ENCODE measurements around the gene NKD2.
"Not testable (repeated sequence)": the region's sequence is repeated elsewhere in the genome, so short reads cannot be mapped to it uniquely, and the experiment has no call there.

The NKD2 gene, protein sequence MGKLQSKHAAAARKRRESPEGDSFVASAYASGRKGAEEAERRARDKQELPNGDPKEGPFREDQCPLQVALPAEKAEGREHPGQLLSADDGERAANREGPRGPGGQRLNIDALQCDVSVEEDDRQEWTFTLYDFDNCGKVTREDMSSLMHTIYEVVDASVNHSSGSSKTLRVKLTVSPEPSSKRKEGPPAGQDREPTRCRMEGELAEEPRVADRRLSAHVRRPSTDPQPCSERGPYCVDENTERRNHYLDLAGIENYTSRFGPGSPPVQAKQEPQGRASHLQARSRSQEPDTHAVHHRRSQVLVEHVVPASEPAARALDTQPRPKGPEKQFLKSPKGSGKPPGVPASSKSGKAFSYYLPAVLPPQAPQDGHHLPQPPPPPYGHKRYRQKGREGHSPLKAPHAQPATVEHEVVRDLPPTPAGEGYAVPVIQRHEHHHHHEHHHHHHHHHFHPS

DNA sequence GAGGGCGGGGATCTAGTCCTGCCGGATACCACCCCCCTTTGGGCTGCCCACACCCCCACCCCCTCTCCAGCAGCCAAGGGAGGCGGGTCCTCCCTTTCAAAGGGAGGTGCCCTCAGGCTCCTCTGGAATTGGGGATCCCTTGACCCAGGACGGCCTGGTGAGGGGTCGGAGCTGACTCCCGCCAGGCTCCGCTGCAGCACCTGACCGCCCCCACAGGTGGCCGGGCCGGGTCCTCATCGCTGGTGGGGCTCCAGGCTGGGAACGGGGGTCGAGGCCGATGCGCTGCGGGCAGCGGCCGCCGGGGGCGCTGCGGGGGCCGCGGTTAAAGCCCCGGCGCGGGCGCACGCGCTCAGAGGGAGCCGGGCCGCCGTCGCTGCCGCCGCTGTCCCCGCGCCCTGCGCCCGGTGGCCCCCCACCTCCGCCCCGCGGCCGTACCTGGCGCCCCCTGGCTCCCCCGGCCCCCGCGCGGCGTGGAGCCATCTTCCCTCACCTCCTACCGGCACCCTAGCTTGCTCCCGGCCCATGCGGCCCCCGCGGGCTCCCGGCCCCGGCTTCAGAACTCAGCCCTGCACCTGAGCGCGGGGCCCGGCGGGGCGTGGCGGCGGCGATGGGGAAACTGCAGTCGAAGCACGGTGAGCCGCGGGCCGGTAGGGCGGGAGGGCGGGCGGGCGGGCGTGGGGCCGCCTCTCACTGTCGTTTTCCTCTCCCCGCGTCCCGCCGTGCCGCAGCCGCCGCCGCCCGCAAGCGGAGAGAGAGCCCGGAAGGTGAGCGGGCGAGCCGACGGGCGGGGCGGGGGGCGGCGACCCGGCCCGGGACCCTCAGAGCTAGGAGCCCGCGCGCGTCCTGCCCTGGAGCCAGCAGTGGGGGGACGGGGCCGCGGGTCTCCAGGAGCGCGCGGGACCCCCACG, at the start of gene NKD2:
NKD2 (plus strand) TSS at position 352 of the 908 bp plus-strand sequence; CDS start at position 608, 256 bp downstream.
- peak in 1 of 3 experiments; percentile 43 for DNase-seq (ENCODE audit: low read depth in 3 of 3)

DNA sequence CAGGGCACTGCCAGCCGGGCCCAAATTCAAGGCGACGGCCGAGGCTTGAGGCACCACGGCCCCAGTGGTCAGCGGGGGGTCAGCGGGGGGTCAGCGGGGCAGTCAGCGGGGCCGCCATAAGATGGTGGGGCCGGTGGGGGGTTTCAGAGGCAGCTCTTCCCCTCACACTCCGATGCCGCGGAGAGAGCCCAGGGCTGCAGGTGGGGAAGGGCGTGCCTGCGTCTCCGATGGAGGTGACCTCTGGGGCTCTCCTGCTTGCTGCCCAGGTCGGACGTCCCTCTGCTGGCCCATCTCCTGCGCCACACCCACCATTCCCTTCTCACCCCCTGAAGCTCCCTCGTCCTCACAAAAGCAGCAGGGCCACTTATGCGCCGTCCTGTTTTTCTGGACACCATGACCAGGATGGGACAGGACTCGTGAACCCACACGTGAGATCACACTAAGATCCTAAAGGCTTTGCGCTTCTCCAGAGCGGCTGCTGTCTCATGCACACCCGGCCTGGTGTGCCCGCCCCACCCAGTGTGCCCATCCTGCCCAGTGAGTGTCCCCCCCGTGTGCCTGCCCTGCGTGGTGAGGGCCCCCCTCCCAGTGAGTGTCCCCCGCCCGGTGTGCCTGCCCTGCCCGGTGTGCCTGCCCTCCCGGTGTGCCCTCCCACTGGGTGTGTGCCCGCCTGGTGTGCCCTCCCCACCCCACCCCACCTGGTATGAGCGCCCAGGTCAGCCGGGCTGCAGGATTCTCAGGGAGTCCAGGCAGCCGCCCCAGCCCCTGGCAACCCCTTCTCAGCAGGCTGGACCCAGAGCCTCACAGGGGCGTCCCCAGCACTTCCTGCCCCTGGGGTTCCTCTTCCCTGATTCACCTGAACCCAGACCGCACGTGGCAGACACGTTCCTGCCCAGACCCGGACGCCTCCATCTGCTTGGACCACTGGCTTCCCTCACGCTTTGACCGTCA, 48.7 kb upstream of the NKD2 start:
- DNase-seq (ENCODE audit: low read depth in 3 of 3): no peak

DNA sequence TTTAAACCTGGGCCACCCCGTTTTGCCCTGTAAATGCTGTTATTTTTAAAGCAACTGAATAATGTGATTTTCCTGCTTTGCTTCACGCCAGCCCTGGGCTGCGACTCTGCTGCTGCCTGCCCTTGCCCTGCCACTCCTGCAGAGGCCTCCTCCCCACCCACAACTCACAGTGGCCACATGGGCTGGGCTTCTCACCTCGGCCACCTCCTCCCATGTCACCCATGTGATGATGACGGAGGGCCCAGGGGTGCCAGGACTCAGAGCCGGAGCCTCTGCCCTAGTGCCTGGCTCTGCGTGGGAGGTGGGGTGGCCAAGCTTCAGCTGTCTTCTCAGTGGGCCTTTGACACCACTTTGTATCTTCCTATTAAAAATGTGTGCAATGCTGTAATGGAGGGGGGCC, 48.1 kb upstream of the NKD2 start:
- DNase-seq (ENCODE audit: low read depth in 3 of 3): no peak

DNA sequence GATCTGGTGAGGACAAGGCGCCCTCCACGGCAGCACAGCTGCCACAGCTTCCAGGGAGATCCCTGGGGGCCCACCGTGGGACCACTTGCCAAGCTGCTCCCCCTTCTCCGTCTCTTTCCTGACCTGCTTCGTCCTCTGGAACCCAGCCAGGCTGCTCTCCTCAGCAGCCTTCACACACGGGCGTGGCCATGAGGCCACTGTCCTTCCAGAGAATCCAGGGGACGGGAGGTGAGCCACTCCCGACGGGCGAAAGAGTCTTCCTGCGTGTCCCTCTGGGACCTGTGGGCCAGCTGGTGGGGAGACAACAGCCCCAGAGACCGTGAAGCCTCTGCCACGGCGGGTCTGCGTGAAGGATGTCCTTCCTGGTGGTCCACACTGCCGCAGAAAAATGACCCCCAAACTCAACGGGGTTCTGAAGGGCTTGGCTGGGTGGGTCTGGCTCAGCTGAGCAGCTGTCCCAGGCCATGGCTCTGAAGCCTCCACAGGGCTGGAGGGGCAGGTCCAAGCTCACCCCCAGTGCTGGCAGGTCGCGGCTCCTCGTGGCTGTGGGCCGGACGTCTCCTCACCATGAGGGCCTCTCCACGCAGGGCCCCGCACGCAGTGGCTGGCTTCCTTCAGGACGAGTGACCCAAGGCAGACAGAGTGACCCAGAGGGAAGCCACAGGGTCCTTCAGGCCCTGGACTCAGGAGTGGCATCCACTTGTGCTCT, 47.4 kb upstream of the NKD2 start:
- no peak for DNase-seq (ENCODE audit: low read depth in 3 of 3)

DNA sequence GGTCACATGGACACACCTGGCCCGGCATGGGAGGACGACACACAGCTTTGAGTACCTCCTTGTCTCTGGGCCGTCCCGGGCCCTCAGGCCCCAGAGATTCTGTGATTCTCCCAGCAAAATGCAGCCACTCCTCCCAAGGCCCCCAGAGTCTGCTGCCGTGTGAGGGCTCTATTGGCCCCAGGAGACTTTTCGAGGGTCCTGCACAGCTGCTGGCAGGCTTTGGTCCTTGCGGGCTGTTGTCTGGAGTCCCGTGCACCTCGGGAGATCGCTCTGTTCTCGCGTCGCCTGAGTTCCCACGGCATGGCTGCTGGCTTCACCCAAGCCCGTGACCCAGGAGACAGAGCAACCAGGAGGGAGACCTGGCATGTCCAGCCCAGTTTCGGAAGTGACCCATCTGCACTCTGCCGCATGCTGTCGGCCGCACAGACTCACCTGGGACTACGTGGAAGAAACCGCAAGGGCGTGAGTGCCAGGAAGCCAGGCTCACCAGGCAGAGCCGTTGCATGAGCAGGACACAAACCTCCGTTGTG, 46.8 kb upstream of the NKD2 start:
- DNase-seq (ENCODE audit: low read depth in 3 of 3): no peak

DNA sequence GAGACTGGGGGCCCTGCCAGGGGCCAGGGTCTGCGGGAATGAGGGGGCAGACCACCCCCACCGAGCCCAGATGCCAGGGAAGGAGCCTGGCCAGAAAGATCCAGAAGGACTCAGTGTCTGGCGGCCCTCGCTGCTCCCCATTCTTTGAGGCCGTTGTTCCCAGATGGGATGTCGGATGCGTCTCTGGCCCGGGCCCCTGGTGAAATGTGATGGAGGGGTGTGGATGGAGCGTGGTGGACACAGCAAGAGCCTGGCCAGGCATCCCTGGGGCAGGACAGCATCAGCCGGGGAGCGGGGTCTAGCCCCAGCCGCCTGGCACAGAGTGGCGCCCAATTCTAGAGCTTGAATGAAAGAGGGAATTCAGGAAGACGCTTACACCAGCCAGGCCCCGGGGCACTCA, 46.2 kb upstream of the NKD2 start:
- DNase-seq (ENCODE audit: low read depth in 3 of 3): no peak

DNA sequence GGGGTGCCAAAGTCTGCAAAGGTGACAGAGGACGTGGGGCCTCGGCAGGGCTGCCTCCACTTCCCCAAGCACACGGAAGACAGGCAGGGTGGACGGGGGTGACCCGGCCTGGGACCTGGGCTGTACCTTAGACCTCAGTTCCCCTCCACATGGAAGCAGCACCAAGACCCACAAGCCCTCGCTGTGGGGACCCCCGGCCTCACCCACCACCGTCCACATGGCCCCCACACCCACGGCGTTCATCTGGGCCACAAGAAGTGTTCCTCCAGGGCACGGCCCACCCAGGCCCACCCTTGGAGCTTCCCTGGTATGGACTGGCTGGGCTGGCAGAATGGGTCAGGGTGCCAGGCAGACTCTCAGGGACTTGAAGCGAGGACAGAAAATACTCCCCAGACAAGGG, 45.8 kb upstream of the NKD2 start:
- no peak for DNase-seq (ENCODE audit: low read depth in 3 of 3)

DNA sequence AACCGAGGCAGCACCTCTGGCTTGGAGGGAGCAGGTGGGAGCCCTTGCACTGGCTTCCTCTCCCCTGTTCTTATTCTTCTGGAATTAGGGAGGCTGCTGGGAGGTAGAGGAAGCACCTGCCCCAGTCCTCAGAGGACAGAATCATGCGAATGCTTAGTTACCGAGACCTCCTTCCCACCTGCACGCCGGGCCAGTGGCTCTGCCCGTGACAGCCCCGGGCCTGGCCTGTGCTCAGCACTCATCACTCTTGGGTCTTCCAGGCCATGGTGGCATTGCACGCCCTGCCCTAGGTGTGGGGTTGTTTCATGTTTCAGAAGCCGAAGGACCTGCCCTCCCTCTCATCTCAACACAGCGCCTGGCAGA, 45.3 kb upstream of the NKD2 start:
- DNase-seq (ENCODE audit: low read depth in 3 of 3): no peak

DNA sequence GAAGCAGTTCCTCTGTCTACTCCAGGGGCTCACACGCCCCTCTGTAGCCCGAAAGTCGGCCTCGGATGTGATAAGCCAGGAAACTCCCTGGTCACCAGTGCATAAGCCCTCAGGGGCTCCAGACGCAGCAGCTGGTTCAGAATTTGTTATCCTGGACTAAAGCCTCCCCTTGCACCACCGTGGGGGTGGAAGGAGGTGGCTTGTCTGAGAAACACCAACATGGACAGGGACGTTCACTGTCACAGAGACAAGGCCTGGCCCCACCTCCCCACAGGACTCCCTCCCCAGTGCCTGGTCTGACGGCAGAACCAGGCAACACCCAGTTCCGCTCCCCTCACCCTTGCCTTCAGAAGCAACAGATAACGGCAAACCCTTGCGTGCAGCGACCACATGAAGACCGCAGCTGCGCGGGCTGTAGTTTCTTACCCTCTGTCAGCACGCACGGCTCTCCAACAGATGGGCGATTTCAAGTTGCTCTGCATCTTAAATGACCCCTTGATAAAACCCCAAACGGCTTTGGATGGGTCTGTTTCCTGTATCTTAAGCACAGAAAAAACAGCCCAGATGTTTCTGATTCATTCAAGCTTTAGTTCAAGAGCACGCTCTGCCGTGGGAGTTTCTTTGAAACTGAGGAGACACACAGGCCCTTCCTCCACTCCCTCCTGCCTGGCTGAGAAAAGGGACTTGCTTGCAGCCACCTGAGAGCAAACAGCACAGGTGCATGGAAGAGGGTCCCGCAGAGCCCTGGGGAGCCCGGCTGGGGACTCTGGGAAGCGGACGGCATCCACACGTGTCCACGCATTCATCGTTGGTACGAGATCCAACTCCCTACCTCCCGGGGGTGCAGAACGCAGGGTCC, 44.7 kb upstream of the NKD2 start:
- DNase-seq (ENCODE audit: low read depth in 3 of 3): no peak

DNA sequence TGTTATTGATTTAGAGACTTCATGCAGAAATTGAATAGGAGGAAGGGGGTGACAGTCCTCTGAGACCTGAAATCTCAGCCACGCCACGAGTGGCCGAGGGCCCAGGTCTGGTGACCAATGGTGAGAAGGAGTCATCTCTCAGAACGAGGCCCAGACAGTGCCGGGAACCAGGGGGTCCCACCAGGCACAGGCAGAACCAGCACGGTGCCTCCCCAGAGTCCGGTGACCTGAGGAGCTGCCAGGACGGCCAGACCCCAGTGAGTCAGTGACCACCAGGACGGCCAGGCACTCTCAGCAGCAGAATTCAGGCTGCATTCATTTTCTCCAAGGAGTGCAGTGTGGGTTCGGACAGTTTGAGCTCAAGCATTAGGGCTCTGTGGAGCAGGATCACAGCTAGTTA, 43.8 kb upstream of the NKD2 start:
- no peak for DNase-seq (ENCODE audit: low read depth in 3 of 3)

DNA sequence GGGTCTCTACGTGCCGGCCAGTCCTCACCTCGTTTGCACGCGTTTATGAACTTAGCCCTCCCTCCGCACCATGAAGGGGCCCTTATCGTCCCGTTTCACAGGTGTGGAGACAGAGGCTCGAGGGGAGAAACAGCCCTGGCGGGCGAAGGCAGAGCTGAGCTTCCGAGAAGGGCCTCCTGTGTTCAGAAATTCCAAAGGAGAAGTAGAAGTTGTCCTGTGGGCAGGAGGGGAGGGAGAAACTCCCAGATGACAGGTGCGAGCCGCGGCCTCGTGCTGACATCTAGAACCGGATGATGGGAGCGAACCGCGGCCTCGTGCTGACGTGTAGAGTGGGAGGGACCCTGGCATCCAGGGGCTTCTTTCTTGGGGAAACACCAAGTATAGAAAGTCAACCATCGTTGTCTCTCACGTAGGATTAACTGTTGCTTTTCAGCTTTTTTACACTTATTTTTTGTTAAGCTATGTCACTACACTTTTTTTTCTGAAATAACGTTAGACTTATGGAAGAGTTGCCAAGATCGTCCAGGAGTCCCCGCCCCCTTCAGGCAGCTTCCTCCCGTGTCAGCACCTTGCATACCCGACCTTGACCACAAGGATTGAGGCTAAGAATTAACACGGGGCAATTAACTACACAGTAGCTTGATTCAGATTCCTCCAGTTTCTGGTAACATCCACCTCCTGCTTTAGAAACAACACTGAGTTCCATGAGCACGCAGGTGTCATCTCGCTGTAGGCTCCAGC, 42.8 kb upstream of the NKD2 start:
- no peak for DNase-seq (ENCODE audit: low read depth in 3 of 3)

DNA sequence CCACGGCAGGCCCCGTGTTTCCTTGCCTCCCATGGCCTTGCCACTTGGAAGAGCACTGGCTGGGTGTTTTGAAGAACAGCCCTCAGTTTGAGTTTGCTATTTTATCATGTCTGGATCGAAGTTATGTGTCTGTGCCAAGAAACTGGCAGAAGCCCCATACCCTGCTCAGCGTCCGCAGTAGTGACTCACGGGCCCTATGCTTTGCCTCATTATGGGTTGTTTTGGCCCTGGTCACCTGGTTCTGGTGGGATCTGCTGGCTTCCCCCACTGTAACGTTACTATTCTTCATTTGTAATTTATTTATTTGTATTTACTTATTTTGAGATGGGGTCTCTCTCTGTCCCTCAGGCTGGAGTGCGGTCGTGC, 42.3 kb upstream of the NKD2 start:
- no peak for DNase-seq (ENCODE audit: low read depth in 3 of 3)

DNA sequence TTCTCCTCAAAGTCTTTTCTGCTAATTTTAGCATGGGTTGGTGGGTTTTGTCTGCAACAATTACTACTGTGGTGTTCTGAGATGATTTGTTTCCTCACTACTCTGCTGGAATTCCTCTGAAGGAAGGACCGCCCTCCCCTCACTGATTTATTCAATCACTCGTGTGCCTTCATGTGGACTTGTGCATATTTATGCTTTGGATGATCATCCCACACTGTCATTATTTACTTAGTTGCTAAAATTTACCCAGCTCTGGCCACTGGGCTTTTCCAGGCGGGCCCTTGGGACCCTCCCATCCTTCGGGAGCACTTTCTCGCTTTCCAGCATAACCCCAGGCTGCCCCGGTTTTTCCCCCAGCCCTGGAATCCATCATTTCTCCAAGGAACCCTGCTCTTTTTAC, 41.7 kb upstream of the NKD2 start:
- no peak for DNase-seq (ENCODE audit: low read depth in 3 of 3)

DNA sequence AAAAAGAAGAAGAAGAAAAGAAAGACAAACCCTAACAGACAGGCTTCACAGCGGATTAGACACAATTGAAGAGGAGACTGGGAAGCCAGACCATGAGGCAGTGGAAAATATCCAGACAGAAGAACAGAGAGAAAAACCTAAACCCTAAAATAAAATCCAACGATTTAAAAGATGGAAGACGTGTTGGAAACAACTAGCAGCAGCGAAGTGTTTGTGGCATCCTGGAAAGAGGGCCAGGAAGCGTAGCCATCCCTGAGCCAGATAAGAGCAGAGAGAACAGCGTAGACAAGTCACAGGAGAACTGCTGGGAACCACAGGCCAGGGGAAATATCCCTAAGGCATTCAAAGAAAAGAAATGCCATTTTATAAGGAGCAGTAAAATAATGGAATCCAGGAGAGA, 39.7 kb upstream of the NKD2 start:
- no peak for DNase-seq (ENCODE audit: low read depth in 3 of 3)

DNA sequence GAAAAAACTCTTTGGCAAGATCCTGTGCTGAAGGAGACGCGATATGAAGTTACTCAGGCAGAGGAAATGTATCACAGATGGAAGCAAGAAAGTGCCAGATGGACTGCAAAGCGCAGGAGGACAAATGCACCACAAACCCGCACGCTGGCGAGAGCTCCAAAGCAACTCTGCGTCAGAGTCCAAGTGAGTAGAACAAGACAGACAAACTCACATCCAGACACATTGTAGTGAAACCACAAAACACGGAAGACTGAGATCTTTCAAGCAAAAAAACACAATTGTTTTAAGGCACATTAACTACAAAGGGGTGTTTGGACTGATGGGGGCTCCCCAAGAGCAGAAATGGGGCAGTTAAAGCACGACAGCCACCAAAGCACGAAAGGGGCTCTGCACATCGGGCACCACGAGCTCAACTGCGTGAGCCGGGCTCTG, 39.2 kb upstream of the NKD2 start:
- no peak for DNase-seq (ENCODE audit: low read depth in 3 of 3)

DNA sequence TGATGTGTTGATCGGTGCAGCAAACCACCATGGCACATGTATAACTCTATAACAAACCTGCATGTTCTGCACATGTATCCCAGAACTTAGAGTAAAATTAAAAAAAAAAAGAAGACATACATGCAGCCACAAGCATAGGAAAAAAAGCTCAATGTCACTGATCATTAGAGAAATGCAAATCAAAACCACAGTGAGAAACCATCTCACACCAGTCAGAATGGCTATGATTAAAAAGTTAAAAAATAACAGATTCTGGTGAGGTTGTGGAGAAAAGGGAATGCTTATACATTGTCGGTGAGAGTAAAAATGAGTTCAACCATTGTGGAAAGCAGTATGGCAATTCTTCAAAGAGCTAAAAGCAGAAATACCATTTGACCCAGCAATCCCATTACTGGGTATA, 36.0 kb upstream of the NKD2 start:
- DNase-seq (ENCODE audit: low read depth in 3 of 3): not testable (repeated sequence)

DNA sequence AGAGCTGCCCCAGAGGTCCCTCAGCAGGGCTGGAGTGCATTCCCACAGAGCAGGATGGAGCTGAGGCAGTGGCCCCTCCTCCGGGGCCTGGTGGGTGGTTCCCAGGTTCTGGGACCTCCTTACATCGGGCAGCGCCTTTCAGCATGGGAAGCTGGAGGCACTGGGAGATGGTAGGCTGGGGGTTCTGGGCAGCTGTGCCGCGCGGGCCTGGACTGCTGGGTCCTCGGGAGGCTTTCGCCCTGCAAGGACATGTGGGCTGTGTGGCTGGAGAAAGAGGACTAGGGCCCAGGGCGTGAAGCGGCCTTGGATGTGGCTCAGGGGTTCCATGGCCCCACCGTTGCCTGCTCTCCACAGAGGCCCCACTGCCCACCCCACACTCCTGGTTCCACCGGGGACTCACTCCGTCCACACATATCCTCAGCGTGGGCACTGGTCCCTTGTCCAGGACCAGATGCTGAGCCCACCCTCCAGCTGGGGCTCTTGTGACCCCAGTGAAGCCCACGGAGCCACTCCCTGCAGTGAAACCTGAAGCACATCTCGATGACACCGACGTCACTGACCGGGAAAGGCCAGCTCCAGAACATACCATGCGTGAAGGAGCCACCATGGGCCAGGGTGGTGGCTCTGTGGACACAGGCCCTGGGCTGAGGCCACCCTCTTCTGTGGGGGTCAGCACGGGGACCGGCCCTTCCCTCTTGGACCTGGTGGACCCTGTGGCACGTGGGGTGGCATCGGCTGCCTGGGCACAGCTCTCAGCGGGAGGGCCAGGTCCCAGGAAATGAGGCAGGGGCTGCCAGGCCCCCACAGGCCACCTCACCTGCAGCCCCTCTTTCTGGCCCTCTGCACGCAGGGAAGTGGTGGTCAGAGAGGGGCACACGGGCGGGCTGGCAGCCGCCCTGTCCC, 31.5 kb upstream of the NKD2 start:
- DNase-seq (ENCODE audit: low read depth in 3 of 3): no peak

DNA sequence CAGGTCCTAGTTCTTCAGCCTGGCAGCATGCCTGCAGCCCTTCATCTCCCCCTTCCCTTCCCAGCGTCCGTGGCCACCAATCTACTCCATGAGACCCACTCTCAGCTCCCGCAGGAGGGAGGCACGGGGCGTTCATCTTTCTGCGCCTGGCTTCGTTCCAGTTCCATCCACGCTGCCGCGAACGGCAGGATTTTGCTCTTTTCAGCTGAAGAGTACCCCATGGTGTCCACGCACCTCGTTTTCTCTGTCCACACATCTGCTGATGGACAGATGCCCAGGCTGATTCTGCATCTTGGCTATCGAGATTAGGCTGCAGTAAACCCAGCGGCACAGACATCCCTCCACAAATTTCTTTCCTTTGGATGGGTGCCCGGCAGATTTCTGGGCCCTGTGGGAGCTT, 30.5 kb upstream of the NKD2 start:
- no peak for DNase-seq (ENCODE audit: low read depth in 3 of 3)
